Measurements from ENCODE around the gene PHF11.

Gene PHF11

DNA sequence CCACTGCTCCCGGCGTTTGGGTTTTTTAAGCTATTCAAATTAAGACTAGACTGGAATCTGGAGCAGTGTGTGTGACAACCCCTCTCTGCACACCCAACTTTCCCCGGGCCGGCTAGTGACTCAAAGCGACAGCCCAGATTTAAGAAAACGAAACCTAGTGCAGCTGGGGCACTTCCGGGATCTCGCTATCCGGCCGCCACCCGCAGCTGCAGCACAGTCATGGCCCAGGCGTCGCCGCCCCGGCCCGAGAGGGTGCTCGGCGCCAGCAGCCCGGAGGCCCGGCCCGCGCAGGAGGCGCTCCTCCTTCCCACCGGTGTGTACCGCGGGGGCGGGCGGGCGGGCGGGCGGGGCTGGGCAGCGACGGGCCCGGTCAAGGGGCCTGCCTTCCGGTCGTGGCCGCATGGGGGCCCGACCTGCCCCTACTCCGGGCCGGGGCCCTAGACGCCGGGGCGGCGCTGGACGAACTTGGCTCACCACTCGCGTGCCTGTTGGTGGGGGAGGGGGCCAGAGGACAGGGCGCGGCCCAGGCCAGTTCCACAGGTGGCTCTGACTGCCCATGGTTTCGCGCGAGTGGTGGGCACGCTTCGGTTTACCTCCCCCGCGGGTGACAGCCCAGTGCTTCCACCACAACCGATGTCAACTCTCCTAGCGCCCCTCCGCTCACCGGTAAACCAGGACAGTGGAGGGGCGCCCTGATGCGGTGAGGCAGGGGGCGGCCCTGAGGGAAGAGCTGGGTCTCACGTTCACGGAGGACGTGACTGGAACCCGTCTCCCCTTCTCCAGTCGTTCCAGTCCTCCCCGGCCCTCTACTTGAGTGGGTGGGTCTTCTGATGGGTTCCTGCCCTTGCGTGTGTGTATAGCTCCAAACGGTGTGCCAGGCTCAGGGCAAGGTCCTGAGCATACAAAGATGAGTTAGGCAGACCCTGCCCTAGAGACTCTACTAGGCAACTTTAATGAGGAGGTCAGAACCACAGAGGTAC is at the start of gene PHF11:
Gene PHF11 (plus strand): TSS at position 171 of the 980 bp plus-strand sequence. CDS start 49 bp downstream, at position 220.
- peak; percentile 87 to 88 for DNase-seq

DNA sequence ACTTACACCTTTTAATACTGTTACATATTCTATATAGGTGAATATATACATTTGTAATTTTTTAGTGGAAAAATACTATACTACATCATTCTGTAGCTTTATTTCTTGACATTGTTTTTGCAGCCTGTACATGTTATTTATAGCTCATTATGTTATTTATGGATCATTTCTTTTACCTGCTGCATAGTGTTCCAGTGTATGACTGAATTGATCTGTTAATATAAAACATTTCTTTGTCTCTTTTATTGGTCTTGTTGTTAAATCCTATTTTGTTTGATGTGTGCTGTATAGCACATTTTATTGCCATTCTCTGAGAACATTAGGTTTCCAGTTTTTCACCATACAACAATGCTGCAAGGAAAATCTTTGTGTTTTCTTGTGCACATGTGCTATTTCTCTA is 49.3 kb upstream of the PHF11 start:
- no peak for DNase-seq

DNA sequence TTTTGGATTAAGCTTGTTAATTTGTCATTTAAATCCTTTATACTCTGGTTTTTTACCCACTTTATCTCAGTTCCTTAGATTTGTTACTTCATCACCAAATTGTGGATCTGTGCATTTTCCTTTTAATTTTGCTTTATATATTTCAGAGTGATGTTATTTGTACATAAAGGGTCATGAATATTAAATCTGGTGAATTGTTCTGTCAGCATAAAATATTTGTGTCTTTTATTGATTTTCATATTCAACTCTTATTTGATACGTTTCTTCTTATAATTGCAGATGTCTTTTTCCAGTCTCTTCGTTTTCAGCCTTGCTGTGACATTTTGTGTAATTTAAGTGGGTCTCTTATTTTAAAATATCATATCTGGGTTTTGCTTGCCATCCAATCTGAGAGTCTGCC is 47.0 kb upstream of the PHF11 start:
- DNase-seq: no peak

DNA sequence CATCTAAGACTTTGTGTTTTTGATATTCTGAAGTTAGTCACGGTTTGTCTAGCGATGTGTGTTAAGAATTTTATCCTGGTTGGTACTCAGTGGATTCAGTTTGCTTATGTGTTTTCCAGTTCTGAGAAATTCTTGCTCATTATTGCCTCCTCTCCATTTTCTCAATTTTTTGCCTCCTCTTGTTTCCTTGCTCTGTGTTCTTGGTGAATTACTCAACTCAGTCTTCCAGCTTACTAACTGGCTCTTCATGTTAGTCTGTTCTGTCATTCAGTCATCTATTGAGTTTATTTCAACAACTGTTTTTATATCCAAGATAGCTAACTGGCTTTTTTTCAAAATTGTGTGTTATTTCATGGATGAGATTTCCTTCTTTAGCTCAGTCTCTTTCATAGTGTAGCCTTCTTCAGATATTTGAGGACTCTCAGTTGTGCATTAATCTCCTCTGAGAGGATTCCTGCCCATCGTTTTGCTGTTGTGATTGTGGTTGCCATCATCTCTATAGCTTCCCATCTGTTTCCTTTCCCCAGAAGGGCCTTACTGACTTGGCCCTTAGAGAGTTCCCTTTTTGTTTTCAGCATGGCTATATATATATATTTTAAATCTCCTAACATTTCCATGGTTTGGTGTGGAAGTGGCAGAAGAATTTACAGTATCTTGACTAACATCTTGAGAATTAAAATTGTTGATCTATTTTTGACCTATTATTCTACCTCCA is 45.5 kb upstream of the PHF11 start:
- DNase-seq: no peak

DNA sequence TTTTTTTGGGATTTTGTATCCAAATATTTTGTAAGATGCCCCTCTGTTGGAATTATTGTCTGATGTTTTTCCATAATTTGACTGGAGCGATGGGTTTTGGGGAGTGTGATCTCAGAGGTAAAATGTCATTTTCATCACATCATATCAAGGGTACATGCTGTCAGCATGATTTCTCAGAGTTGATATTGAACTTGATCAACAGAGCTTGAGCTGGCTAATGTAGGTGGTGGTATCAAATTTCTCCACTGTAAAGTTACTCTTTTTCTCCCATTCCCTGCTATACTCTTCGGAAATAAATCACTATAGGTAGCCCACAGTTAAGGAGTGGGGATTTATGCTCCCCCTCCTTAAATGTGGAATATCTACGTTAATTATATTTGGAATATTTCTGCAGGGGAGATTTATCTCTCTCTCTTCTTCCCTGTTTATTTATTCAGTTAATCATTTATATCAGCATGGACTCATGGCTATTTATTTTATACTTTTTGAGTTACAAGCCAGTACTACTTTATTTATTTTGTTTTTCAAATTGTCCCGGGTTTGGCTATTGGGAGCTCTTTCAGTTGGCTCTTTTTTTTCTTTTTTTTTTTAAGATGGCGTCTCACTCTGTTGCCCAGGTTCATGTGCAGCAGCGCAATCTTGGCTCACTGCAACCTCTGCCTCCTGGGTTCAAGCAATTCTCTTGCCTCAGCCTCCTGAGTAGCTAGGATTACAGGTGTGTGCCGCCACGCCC is 42.9 kb upstream of the PHF11 start:
- no peak for DNase-seq

DNA sequence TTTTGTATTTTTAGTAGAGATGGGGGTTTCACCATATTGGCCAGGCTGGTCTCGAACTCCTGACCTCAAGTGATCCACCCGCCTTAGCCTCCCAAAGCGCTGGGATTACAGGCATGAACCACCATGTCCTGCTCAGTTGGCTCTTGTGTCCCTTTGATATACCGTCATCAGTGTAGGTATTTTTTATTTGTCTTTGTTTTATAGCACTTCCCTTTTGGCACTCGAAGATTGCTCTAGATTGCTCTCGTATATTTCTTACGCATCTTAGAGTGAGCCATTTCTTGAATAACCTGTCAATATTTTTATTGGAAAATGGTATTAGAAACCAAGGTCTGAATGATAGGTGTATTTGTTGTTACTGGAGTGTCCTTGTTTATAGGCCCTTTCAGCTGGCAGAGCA is 42.3 kb upstream of the PHF11 start:
- DNase-seq: no peak

DNA sequence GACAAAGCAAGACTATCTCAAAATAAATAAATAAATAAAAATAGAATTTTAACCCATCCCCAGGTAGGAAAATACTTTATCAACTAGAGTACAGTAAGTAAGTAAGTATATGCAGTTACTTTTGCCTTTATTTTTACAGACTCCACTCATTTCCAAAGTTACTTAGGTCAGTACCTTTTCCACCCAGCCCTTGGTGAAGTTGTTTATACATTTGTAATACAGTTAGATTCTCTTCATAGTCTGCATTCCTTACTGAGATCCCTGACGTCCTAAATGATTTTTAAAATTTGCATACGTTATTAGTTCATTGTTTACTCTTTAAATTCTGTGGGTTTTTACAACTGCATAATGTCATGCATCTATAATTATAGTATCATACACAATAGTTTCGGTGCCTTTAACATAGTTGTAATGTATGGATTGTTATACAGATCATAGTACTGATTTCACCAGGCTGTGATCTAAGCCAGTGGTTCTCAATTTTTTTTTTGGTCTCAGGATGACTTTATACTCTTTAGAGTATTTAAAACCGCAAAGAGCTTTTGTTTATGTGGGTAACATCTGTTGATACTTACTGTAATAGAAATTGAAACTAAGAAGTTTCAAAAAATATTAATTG is 41.3 kb upstream of the PHF11 start:
- no peak for DNase-seq

DNA sequence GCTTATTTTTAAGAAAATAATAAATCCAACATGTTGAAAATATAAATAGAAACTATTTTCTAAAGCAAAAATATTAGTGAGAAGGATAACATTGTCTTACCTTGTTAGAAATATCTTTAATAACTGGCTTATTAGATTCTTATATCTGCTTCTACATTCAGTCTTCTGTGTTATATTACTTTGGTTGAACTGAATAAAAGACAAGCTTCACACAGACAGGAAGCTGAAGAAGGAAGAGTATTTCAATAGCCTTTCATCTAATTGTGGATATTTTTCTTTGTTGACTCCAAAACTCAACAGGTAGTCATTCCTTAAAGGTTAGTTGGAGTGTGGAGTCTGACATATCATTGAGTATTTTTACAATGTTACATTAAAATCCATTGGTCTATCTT is 40.8 kb upstream of the PHF11 start:
- no peak for DNase-seq

DNA sequence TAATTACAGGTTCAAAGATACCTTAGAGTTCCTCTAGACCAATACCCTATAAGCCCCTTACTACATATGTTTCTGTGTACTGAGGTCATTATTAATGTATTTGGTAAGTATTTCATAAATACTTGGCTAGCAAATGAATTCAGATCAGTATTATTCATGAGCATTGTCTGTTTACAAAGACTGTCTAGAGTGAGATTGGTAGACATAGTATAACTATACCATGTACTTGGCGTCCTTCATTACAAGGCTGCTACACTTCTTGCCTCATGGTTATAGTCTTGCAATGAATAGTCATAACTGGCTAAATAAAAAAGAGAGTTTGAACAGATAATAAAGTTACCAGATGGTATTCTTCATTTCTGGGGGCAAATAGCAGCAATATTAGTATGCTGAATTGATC is 39.6 kb upstream of the PHF11 start:
- DNase-seq: no peak

DNA sequence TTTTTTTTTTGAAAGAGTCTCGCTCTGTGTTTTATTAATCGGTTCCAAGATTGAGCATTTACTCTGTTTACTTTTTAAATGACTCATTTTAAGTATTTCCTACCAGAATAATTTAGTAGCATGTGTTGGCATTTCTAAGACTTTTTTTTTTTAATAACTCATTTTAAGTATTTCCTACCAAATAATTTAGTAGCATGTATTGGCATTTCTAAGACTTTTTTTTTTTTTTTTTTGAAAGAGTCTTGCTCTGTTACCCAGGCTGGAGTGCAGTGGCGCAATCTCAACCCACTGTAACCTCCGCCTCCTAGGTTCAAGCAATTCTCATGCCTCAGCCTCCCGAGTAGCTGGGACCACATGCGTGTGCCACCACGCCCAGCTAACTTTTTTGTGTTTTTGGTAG is 38.5 kb upstream of the PHF11 start:
- no peak for DNase-seq

DNA sequence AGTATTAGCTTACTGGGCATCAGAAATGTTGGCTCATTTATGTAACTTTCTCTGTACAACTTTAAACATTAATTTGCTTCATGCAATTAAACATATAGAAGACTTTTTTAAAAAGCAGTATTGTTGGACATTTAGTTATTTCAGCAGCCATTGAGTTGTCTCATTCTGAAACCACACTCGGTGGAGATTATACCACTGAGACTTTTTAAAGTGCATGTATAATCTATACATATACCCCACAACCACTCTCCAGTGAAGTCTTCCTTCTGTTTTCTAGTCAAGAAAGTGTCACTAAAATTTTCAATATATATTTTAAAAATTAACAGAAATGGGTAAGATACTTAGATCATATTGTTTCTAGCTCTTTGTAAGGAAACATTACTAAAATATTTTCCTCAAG is 36.2 kb upstream of the PHF11 start:
- no peak for DNase-seq

DNA sequence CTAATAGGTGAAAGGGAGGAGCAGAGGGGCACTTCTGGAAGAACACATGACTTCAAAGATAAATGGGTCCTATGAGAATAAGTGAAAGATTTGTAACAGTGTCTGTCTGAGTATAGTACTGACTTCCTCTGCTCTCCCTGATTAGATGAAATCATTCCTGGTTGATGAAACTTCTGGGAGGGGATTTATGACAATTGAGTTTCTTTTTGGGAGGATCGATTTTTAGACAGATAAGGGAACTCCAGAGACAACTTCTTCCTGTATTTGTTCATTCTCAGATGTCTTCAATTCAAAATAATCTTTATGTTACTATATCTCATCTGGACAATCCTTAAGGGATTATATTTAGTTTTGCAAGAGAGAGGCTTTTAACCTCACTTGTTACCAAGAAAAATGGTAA is 31.7 kb upstream of the PHF11 start:
- DNase-seq: no peak

DNA sequence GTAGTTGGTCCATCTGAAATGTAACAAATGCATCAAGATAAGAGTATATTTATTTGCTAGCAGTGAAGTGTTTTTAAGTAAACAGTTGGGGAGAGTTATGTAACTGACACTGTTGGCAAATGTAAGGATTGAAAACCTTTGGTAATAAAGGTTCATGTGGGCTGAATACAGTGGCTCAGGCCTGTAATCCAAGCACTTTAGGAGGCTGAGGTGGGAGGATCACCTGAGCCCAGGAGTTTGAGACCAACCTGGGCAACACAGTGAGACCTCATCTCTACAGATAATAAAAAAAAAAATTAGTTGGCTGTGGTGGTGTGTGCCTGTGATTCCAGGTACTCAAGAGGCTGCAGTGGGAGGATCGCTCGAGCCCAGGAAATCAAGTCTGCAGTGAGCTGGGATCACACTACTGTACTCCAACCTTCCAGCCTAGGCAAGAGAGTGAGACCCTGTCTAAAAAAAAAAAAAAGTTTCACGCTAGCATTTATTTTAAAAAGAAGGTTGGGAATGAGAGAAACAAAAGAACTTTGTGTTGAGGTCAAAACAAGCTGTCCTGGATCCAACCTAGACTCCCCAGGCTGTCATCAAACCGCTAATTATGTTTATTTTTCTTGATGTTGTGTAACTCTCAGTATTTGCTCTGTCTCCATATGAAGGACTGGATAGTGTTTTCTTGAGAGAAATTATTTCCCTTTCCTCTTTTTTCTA is 31.0 kb upstream of the PHF11 start:
- no peak for DNase-seq

DNA sequence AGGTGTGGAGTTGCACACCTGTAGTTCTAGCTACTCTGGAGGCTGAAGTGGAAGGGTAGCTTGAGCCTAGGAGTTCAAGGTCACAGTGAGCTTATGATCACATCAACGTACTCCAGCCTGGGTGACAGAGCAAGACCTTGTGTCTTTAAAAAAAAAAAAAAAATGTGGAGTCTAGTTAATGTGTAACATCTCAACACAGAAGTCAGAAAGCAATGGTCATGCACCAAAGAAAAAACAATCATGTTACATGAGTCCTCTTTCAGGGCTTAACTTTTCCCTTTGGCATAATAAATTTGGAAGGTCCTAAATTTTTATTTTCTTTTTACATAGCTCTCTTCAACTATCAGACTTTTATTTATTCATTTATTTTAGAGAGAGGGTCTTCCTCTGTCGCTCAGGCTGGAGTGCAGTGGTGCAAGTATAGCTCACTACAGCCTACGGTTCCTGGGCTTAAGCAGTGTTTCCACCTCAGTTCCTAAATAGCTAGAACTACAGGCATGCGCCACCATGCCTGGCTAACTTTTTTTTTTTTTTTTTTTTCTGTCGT is 29.4 kb upstream of the PHF11 start:
- no peak for DNase-seq

DNA sequence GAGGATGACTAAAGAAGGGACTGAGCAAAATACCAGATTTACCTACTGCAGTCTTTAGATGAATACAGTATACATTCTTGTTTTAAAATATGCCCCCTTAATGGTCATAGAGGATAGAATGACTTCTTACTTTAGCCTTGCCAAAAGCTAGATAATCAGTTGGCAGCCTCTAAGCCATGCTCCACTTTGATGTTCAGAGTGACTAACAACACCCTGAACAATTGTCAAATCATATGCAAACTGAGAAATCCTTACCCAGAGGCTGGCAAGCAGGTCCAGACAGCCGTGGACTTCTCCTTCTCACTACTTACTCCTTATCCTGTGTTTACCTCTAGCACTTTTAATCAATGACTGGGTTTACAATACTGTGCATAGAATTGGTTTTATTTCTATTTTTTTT is 23.6 kb upstream of the PHF11 start:
- DNase-seq: no peak

DNA sequence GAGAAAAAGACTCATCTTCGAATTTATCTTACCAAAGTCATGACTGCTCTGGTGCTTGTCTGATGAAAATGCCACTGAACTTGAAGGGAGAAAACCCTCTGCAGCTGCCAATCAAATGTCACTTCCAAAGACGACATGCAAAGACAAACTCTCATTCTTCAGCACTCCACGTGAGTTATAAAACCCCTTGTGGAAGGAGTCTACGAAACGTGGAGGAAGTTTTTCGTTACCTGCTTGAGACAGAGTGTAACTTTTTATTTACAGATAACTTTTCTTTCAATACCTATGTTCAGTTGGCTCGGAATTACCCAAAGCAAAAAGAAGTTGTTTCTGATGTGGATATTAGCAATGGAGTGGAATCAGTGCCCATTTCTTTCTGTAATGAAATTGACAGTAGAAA is 19.2 kb upstream of the PHF11 start:
- DNase-seq: no peak

DNA sequence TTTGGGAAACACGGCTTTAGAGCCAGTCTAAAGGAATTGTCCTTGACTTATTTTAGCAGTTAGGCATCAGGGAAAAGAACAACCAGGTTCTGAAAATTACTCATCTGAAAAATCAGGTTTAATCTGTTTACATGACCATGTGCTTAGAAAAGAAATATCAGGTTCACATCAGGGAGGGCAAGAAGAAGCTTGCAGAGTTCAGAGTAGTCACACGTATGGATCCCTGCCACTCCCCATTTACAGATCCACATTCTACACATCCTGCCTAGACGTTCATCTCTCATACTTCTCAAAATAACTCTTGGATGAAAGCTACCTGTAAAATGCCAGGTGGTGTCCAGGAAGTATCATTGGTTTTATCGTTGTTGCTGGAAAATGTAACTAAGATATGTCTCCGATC is 14.0 kb upstream of the PHF11 start:
- DNase-seq: no peak

DNA sequence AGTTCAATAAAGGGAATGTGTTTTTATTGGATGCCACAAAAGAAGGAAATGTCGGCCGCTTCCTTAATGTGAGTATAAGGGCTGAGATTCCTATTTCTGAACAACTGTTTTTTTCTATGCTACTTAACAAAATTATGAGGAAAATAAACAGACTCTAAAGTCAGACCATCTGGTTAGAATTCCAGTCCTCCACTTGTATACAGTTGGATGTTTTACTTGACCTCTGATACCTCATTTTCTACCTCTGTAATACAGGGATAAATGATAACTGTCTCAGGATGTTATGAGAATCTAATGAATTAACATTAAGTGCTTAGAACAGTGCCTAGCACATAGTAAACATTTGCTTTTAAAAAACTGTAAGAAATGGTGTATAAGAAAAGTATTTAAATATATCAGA is 7.2 kb upstream of the PHF11 start:
- DNase-seq: no peak

DNA sequence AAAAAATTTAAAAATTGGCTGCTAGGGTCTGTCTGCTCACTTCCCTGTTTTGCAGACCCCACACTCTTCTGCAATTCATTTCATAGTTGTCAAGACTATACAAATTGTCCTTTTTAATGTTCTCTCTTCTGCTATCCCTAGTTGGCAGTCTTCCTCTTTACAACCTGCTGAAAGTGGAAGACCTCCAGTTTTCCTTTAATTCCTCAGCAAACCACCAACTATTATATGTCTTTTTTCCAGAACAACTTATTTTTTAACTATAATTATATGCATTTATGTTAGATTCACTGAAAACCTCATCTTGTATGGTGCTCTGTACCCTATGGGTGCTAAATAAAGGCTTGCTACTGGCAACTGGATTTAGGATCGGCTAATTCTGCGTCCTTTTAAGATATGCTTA is 1.1 kb upstream of the PHF11 start:
- no peak for DNase-seq

DNA sequence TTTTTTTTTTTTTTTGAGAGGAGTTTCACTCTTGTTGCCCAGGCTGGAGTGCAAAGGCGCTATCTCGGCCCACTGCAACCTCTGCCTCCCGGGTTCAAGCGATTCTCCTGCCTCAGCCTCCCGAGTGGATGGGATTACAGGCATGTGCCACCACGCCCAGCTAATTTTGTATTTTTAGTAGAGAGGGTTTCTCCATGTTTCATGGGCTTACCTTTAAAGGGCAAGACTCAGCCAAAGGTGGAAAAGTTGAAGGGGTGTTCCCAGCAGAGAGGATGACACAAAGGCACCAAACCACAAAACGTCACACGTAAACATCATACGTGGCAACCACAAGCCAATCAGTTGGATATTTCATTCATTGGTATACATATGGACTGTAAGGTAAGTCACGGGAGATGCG is 1.1 kb downstream of the PHF11 start:
- DNase-seq: peak; percentile 48 to 55

DNA sequence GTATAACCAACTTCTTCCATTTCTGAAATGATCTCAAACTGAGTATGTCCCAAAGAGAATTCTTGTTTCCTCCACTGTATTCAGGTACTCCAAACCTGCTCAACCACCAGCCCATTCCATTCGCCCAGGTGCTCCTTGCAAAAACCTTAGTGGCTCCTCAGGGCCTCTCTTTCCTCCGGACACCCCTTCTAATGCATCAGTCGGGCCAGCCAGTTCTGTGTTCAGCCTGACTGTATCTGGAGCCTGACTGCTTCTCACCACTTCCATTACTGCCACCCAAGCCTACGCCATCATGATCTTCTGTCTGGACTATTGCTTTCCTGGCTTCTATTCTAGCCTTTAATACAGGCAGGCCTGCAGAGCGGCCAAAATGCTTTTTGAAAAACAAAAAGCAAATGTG is 1.5 kb downstream of the PHF11 start:
- DNase-seq: no peak

DNA sequence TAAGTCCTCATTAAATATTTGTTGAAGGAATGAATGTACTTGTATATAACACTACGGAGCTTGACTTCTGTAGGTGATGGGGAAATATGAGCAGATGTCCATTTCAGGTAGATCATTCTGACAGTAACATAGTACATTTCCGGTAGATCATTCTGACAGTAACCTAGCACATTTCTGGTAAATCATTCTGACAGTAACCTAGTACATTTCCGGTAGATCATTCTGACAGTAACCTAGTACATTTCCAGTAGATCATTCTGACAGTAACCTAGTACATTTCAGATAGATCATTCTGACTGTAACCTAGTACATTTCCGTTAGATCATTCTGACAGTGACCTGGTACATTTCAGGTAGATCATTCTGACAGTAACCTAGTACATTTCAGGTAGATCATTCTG is 2.5 kb downstream of the PHF11 start:
- DNase-seq: no peak

Data from stimulated activated CD4-positive, alpha-beta T cell treated with anti-CD3 and anti-CD28 coated beads, Interleukin-2, amount 100 ng/mL, for 24 hours (primary cell).